ENCODE measurements around the gene SYCP2L. TPM values are rescaled to one million over a fixed set of nuclear protein-coding genes. Genes with fewer than 3 reads are reported as not detected.

The SYCP2L gene
- total and polyA plus RNA-seq, 2 donors (not counting 3 experiments of a cell fraction or from before 2014, with no cell fraction given), result not detected

DNA sequence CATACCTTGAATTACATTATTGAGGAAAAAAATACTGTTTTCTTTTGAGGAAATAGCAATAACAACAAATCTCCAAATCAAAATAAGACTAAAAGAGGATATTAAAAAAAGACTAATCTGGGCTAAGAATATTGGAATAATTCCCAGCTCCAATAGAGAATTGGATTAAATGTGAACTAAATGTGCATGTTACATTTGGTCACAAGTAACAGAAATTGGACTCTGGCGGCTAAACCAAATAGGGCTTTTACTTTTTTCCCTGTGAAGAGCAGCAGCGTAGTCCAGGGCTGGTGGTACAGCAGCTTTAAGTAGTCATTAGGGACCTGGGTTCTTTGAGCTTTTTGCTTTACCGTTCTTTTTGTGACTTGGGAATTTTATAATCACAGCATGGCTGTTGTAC, 85.3 kb downstream of the SYCP2L start:
- Histone ChIP-seq H3K4me3 (replicated peaks in 1 of 3; ENCODE audit: insufficient read depth in 1 of 3, low read depth in 1 of 3, low read length in 3 of 3) (no peak overlapping the region), H3K27ac (ENCODE audit: insufficient read depth, low read depth, low read length) (no peak overlapping the region), H2AFZ (ENCODE audit: low read depth, low read length) (no peak overlapping the region), H3K4me1 (ENCODE audit: control insufficient read depth, extremely low read depth, insufficient read depth, low read length) (no peaks in the 10 kb centered on the region), H3K9me1 (replicated peaks; ENCODE audit: control insufficient read depth, extremely low read depth, insufficient read depth, low read length) (no peaks in the 10 kb centered on the region), H4K20me1 (replicated peaks; ENCODE audit: control insufficient read depth, extremely low read depth, insufficient read depth, low read length) (no peaks in the 10 kb centered on the region), H3K27me3 (ENCODE audit: control insufficient read depth in 2 of 2, insufficient read depth in 2 of 2, low read length in 2 of 2) (peaks cover 0 to 2% of the 10 kb centered on the region in 2 experiments), H3K4me2 (ENCODE audit: insufficient read depth, low read length) (no peak overlapping the region), H3K9me3 (replicated peaks; ENCODE audit: control insufficient read depth, insufficient read depth, low read length) (no peaks in the 10 kb centered on the region), H3K79me2 (ENCODE audit: control insufficient read depth, insufficient read depth, low read length) (no peaks in the 10 kb centered on the region), H3K36me3 (ENCODE audit: control insufficient read depth in 2 of 2, extremely low read depth in 1 of 2, insufficient read depth in 2 of 2, low read length in 2 of 2) (no peaks in the 10 kb centered on the region), H3K9ac (replicated peaks; ENCODE audit: extremely low read depth, insufficient read depth, low read length) (no peak overlapping the region)
- TF ChIP-seq JUN (IDR thresholded peaks at IDR 0.05; ENCODE audit: borderline replicate concordance, insufficient read depth, insufficient read length, low read depth) (no peak), POLR2A (IDR thresholded peaks at IDR 0.05; ENCODE audit: low read depth, low read length) (no peak), POLR2AphosphoS5 (IDR thresholded peaks at IDR 0.05; ENCODE audit: insufficient read depth, low read depth, low read length) (no peak), EZH2 (IDR thresholded peaks at IDR 0.05; ENCODE audit: borderline replicate concordance, low read depth, low read length, severe bottlenecking) (no peak), MYC (IDR thresholded peaks at IDR 0.05; ENCODE audit: low read depth, low read length) (no peak), GATA2 (IDR thresholded peaks at IDR 0.05; ENCODE audit: insufficient read depth, insufficient read length, low read depth, low read length) (no peak), FOS (IDR thresholded peaks at IDR 0.05; ENCODE audit: borderline replicate concordance, insufficient read depth, low read length) (no peak), CTCF (IDR thresholded peaks at IDR 0.05; ENCODE audit: extremely low read depth in 1 of 2, insufficient read depth in 1 of 2, low read depth in 1 of 2, low read length in 2 of 2) (no peak)
- TF ChIP-seq, protein P1, sequence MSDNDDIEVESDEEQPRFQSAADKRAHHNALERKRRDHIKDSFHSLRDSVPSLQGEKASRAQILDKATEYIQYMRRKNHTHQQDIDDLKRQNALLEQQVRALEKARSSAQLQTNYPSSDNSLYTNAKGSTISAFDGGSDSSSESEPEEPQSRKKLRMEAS (IDR thresholded peaks at IDR 0.05; ENCODE audit: insufficient read depth, insufficient read length), result no peak
- FAIRE-seq, result no peak
- BruUV-seq (replicated peaks), result no TSS peak
- ChIA-PET POLR2A (no interaction called here), CTCF (interaction anchor here (3.8 kb wide), 1 partner anchor 17 kb away, joined by 11 read pairs; no protein-coding TSS in a partner anchor)
- intact Hi-C loops (cut with micrococcal nuclease) (no loop called here), dilution Hi-C loops (cut with MboI; ENCODE audit: extremely low pct_ligation_motif_present, low sequenced_read_pairs) (no loop called here)
- no peak for DNase-seq (ENCODE audit: low read depth, low spot score)
